HTR-8/SVneo (cell line): ENCODE measurements around the gene KCMF1.

Source experiments
- DNase-seq: peaks from one replicate; pipeline ENCODE4 v3.0.0; 2011; ENCODE audit warnings: low spot score, mixed read lengths; ENCODE audit not compliant: insufficient read length
- FAIRE-seq: peaks from 2 replicates; lab custom pipeline; 2011; peaks lifted over from hg19 to GRCh38; lab: Jason Lieb, UNC

KCMF1 gene

DNA sequence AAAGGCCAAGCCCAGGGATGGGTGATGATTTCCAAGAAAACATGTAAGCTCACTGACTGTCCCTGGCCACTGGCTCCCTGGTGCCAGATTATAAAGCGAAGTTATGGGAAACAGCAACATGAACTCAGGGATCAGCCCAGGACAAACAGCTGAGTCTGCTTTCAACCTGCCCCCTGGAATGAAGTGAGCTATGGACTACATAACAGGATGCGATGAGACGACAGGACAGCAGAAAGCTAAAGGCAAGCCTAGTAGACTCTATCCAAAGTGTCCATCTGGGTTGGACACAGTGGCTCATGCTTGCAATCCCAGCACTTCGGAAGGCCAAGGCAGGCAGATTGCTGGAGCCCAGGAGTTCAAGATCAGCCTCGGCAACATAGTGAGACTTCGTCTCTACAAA, 16.6 kb upstream of the KCMF1 start:
- DNase-seq, result no peak

GRCh38 chr2:84956334-84957297, 14.3 kb upstream of the KCMF1 start:
- DNase-seq (no peak), FAIRE-seq (no peak)

More for the DNA sequence above, 16.6 kb upstream of the KCMF1 start:
- no peak for FAIRE-seq

DNA sequence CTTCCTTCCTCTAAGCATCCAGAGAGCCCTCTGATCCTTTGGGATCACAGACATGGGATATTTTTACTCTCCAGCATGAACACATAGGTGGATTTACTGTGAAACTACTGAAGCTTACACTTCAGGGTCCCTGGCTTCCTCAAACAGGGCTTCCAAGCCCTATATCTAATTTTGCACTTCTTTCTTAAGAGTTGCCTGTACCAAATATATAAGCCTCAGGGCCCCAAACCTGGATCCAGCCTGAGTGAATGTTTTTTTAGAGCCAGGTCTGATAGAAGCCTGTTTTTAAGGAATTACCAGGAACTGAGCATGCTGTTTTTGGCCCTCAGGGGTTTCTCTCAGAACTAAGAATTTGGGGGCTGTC, 13.2 kb upstream of the KCMF1 start:
- FAIRE-seq, result no peak

GRCh38 chr2:84958135-84959059, 12.6 kb upstream of the KCMF1 start:
- peak; percentile 87 for DNase-seq
- FAIRE-seq, result peak; percentile 46

More for the DNA sequence above, 13.2 kb upstream of the KCMF1 start:
- no peak for DNase-seq

DNA sequence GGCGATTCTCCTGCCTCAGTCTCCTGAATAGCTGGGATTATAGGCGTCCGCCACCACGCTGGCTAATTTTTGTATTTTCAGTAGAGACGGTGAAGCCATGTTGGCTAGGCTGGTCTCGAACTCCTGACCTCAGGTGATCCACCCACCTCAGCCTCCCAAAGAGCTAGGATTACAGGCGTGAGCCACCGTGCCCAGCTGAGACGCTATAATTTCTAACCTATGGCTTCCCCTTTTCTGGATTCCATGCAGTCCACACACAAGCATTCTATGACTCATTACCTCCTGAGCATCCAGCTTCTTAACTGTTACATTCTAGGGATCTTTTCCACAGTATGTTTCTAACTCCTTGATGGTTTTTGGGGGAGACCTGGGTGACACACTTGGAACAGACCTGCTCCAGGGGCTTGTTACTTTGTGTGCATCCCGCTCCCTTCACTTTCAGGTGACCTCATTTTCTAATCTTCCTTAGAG, 11.8 kb upstream of the KCMF1 start:
- DNase-seq (no peak), FAIRE-seq (peak; percentile 31)

DNA sequence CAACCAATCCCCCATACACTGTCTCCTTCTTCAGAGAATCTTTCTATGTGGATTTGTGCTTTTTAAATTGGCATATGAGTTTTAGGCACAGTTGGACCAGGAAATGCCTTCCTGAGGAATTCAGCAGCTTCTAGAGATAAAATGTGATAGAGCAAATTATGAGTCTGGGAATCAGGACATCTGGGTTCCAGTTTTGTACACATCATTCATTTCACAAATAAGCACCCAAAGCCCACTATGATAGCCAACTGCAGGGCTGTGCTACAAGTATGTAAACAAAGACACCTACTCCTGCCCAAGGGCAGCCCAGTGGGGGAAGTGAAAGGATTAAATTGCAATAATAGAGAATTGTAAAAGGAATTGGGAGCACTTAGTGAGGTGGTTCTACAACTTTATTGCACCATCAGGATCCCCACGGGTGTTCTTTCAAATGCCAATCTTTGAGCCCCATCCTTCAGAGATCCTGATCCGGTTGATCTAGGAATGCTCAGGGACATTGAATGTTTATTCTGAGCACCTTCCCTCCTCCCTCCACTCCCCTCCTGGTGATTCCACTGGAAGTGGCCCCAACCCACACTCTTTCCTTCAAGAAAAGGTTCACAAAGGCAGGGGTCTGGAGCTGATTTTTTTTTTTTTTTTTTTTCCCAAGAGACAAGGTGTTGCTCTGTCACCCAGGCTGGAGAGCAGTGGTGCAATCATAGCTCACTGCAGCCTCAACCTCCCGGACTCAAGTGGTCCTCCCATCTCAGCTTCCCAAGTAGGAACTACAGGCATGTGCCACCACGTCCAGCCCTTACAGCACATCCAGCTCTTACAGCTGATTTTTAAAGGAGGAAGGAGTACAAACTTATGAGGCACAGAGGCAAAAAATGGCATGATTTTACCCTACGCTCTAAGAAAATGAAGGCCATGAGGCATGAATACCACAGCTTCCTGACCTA, 11.1 kb upstream of the KCMF1 start:
- FAIRE-seq, result no peak
- no peak for DNase-seq

DNA sequence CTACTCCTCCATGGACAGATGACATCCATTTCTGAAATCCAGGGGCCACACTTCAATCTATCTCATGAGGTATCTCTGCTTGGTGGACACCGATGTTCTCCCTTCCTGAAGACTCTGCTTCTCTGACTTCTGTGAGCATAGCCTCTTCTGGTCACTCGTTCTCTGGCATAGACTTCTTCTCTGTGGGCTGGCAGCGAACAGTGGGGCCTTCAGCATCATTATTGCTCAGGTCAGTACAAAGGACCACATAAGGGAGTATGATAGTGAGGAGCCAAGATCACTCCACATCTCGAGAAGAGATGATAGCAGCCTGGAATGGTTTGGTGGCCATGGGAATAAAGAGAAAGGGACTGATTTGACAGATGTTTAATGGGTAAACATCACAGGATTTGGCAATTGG, 8.0 kb upstream of the KCMF1 start:
- FAIRE-seq, result no peak

DNA sequence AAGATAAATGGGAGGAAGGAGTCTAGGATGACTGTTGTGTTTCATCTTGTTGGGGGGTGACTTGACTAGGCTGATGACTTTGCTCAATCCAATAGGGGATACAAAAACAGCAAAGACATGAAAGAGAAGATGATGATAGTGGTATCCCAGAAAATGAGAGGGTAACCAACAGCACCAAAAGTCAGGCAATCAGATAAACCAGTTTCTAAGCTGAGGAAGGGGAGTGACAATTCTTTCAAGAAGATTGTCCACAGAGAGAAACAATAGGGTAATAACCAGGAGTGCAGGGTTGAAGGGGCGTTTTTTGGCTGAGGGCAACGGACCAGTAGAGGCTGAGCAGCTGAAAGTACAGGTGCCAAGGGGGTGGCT, 7.7 kb upstream of the KCMF1 start:
- no peak for FAIRE-seq
- no peak for DNase-seq

More for the DNA sequence above, 8.0 kb upstream of the KCMF1 start:
- DNase-seq, result no peak

GRCh38 chr2:84963692-84964405, 7.1 kb upstream of the KCMF1 start:
- FAIRE-seq, result peak; percentile 33

GRCh38 chr2:84964406-84965191, 6.4 kb upstream of the KCMF1 start:
- DNase-seq, result no peak
- FAIRE-seq, result no peak

More at GRCh38 chr2:84963692-84964405, 7.1 kb upstream of the KCMF1 start:
- no peak for DNase-seq

GRCh38 chr2:84965192-84965516, 5.8 kb upstream of the KCMF1 start:
- FAIRE-seq, result no peak
- DNase-seq, result no peak

- FAIRE-seq, result no peak
Measured at GRCh38 chr2:84965827-84966226, 5.1 kb upstream of the KCMF1 start.

GRCh38 chr2:84966731-84967130, 4.2 kb upstream of the KCMF1 start:
- DNase-seq (no peak), FAIRE-seq (no peak)

More at GRCh38 chr2:84965827-84966226, 5.1 kb upstream of the KCMF1 start:
- no peak for DNase-seq

DNA sequence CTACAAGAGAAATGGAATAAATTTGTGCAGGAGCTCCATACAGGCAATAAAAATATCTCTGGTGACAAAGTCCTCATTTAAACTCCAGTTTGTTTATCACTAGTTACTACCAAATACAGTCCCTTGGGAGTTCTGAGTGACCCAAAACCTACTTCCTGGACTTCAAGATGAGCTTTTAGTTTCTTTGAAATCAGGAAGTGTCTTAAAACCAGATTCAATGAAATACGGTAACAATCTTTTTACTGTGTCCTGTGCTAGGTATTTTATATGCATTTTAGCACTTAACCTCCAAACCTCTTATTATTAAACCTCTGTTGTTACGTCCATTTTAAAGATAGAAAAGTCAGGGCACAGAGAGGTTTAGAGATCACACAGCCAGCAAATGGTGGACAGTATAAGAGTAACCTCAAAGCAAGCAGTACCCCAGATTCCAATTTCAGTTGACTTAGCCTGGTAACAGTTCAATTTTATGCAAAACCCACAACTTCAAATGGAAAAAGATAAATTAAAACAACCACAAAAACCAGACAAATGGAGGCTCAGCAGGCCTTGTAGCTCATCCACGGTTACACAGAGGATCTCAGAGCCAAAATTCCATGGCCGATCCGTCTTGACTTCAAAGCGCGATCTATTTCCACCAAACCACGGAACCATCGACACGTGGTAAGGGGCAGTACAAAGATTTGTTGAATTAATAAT, 1.3 kb upstream of the KCMF1 start:
- DNase-seq (no peak), FAIRE-seq (no peak)

DNA sequence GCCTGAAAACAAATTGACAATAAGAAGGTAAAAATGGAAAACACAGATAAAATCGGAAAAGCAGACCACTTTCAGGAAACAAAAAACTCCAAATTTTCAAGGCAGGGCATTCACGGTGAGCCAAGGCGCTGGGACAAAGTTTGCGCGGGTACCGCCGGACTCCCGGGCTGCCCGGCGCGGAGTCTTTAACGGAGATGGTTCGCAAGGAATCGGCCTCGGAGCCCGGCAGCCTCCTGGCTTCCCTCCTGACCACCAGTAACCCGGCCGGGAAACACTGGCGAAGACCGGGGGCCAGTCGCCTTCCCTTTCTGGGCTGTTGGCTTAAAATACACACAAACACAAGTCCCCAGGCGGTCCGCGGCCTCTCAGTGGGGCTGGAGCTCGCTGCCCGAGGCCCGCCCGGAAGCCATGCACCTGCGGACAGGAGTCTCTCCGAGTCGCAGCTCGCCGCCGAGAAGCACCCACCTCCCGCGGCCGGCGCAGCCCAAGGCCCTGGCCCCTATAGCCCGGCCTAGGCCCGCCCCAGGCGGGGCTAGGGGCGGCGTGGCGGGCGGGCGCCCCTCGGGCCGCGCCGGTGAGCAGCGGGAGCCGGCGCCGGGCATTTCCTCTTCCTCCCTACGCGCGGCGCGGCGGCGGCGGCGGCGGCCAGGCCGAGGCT, 622 bp upstream of the KCMF1 start:
- FAIRE-seq (no peak), DNase-seq (no peak)

GRCh38 chr2:84971510-84972206, 697 bp downstream of the KCMF1 start:
- DNase-seq (no peak), FAIRE-seq (peak; percentile 38)
